ENCODE measurements around the gene ZNHIT1. TPM values are rescaled to one million over a fixed set of nuclear protein-coding genes. Genes with fewer than 3 reads are reported as not detected.
"Not testable (repeated sequence)": the region's sequence is repeated elsewhere in the genome, so short reads cannot be mapped to it uniquely, and the experiment has no call there.

Gene ZNHIT1
- total and polyA plus RNA-seq, 4 donors, result 49.2 to 167 (median 70.9) TPM

- peaks cover 0 to 4% (median 0%) of the 10 kb centered on the region in 5 donors for H3K4me1 ChIP-seq (ENCODE audit: control insufficient read depth in 5 of 5, insufficient read depth in 5 of 5, low read length in 5 of 5)
- peaks cover 0 to 2% (median 0%) of the 10 kb centered on the region in 4 donors for H3K9me3 ChIP-seq (ENCODE audit: control insufficient read depth in 4 of 4, insufficient read depth in 3 of 4, low read length in 3 of 4)
- no peak overlapping the region for H3K27ac ChIP-seq (ENCODE audit: low read depth in 1 of 2, low read length in 1 of 2)
- no peak for DNase-seq
- peaks cover 3 to 32% (median 18%) of the 10 kb centered on the region in 3 donors for H3K27me3 ChIP-seq (ENCODE audit: control insufficient read depth in 3 of 3, insufficient read depth in 3 of 3, low read length in 2 of 3)
- 71 to 81% methylated on average over 21 of the region's 21 CpGs for WGBS, 2 donors
- no peak for ATAC-seq (ENCODE audit: insufficient read depth, low FRiP score)
- H3K4me3 ChIP-seq, result no peak overlapping the region
- no peaks in the 10 kb centered on the region for H3K36me3 ChIP-seq (ENCODE audit: control insufficient read depth in 4 of 4, insufficient read depth in 4 of 4, low read length in 4 of 4)
- H3K9ac ChIP-seq (ENCODE audit: insufficient read depth in 1 of 2, low read length in 2 of 2), result no peak overlapping the region
- TF ChIP-seq, protein P1, sequence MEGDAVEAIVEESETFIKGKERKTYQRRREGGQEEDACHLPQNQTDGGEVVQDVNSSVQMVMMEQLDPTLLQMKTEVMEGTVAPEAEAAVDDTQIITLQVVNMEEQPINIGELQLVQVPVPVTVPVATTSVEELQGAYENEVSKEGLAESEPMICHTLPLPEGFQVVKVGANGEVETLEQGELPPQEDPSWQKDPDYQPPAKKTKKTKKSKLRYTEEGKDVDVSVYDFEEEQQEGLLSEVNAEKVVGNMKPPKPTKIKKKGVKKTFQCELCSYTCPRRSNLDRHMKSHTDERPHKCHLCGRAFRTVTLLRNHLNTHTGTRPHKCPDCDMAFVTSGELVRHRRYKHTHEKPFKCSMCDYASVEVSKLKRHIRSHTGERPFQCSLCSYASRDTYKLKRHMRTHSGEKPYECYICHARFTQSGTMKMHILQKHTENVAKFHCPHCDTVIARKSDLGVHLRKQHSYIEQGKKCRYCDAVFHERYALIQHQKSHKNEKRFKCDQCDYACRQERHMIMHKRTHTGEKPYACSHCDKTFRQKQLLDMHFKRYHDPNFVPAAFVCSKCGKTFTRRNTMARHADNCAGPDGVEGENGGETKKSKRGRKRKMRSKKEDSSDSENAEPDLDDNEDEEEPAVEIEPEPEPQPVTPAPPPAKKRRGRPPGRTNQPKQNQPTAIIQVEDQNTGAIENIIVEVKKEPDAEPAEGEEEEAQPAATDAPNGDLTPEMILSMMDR (IDR thresholded peaks at IDR 0.05; ENCODE audit: control extremely low read depth, extremely low read depth), result no peak
These were observed 20.0 kb upstream of the ZNHIT1 start for GRCh38 chr7:101197991-101198390.

- Histone ChIP-seq H3K27me3 (ENCODE audit: control insufficient read depth in 3 of 3, insufficient read depth in 3 of 3, low read length in 2 of 3) (peaks cover 3 to 37% (median 20%) of the 10 kb centered on the region in 3 donors), H3K9me3 (ENCODE audit: control insufficient read depth in 4 of 4, insufficient read depth in 3 of 4, low read length in 3 of 4) (peaks cover 0 to 2% (median 0%) of the 10 kb centered on the region in 4 donors), H3K27ac (ENCODE audit: low read depth in 1 of 2, low read length in 1 of 2) (no peak overlapping the region), H3K4me3 (no peak overlapping the region), H3K9ac (ENCODE audit: insufficient read depth in 1 of 2, low read length in 2 of 2) (no peak overlapping the region), H3K4me1 (ENCODE audit: control insufficient read depth in 5 of 5, insufficient read depth in 5 of 5, low read length in 5 of 5) (peaks cover 0 to 4% (median 0%) of the 10 kb centered on the region in 5 donors), H3K36me3 (ENCODE audit: control insufficient read depth in 4 of 4, insufficient read depth in 4 of 4, low read length in 4 of 4) (no peaks in the 10 kb centered on the region)
- TF ChIP-seq, protein P1 (IDR thresholded peaks at IDR 0.05; ENCODE audit: control extremely low read depth, extremely low read depth), result no peak
- ATAC-seq (ENCODE audit: insufficient read depth, low FRiP score) (no peak), DNase-seq (no peak)
- 67 to 73% methylated on average over 14 of the region's 14 CpGs for WGBS, 2 donors
These were observed 19.5 kb upstream of the ZNHIT1 start for GRCh38 chr7:101198476-101198875.

DNA sequence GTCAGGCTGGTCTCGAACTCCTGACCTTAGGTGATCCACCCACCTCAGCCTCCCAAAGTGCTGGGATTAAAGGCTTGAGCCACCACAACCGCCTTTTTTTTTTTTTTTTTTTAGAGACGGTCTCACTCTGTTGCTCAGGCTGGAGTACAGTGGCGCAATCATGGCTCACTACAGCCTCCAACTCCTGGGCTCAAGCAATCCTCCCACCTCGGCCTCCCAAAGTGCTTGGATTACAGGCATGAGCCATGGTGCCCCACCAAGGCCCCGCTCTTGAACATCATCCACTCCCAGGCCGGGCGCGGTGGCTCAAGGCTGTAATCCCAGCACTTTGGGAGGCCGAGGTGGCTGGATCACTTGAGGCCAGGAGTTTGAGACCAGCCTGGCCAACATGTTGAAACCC is 18.4 kb upstream of the ZNHIT1 start:
- peaks cover 3 to 41% (median 21%) of the 10 kb centered on the region in 3 donors for H3K27me3 ChIP-seq (ENCODE audit: control insufficient read depth in 3 of 3, insufficient read depth in 3 of 3, low read length in 2 of 3)

GRCh38 chr7:101200504-101200861 is 17.5 kb upstream of the ZNHIT1 start:
- no peak for ATAC-seq (ENCODE audit: insufficient read depth, low FRiP score)

More for the DNA sequence above, 18.4 kb upstream of the ZNHIT1 start:
- ATAC-seq (ENCODE audit: insufficient read depth, low FRiP score); H3K9me3 ChIP-seq (ENCODE audit: control insufficient read depth in 4 of 4, insufficient read depth in 3 of 4, low read length in 3 of 4); H3K27ac ChIP-seq (ENCODE audit: low read depth in 1 of 2, low read length in 1 of 2); H3K36me3 ChIP-seq (ENCODE audit: control insufficient read depth in 4 of 4, insufficient read depth in 4 of 4, low read length in 4 of 4); H3K9ac ChIP-seq (ENCODE audit: insufficient read depth in 1 of 2, low read length in 2 of 2); H3K4me1 ChIP-seq (ENCODE audit: control insufficient read depth in 5 of 5, insufficient read depth in 5 of 5, low read length in 5 of 5); H3K4me3 ChIP-seq; DNase-seq: not testable (repeated sequence)
- whole genome bisulfite sequencing, 2 donors, result 90 to 93% methylated on average over 10 of the region's 10 CpGs

More at GRCh38 chr7:101200504-101200861, 17.5 kb upstream of the ZNHIT1 start:
- Histone ChIP-seq H3K4me1 (ENCODE audit: control insufficient read depth in 5 of 5, insufficient read depth in 5 of 5, low read length in 5 of 5) (peaks cover 0 to 4% (median 0%) of the 10 kb centered on the region in 5 donors), H3K27ac (ENCODE audit: low read depth in 1 of 2, low read length in 1 of 2) (no peak overlapping the region), H3K36me3 (ENCODE audit: control insufficient read depth in 4 of 4, insufficient read depth in 4 of 4, low read length in 4 of 4) (no peaks in the 10 kb centered on the region), H3K4me3 (no peak overlapping the region), H3K27me3 (ENCODE audit: control insufficient read depth in 3 of 3, insufficient read depth in 3 of 3, low read length in 2 of 3) (peaks cover 3 to 41% (median 21%) of the 10 kb centered on the region in 3 donors), H3K9ac (ENCODE audit: insufficient read depth in 1 of 2, low read length in 2 of 2) (no peak overlapping the region), H3K9me3 (ENCODE audit: control insufficient read depth in 4 of 4, insufficient read depth in 3 of 4, low read length in 3 of 4) (peaks cover 0 to 2% (median 0%) of the 10 kb centered on the region in 4 donors)
- WGBS, 2 donors, result 85 to 86% methylated on average over 2 of the region's 2 CpGs
- no peak for DNase-seq
- TF ChIP-seq, protein P1 (IDR thresholded peaks at IDR 0.05; ENCODE audit: control extremely low read depth, extremely low read depth), result no peak

All from lung (tissue), 12 donors.